Measurements from ENCODE around the gene AARS1.
"Not testable (repeated sequence)": the region's sequence is repeated elsewhere in the genome, so short reads cannot be mapped to it uniquely, and the experiment has no call there.

AARS1 gene

DNA sequence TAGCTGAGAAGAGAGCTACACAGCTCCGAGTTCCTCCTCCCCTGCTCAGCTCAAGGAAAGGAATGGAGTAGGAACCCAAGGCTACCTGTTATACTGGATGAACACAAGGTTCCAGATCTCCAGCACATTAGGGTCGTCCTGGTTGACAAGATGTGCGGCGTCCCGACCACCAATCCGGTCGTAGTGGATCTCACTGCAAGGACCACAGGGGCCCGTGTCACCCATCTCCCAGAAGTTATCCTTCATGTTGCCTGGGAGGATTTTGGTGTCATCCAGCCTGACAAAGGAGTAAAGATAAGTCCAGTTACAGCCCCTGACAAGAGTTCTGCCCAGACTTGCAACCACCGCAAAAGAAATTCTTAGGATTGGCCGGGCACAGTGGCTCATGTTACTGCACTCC, 17.6 kb downstream of the AARS1 start:
- DNase-seq (ENCODE audit: low read depth in 2 of 2), result no peak

DNA sequence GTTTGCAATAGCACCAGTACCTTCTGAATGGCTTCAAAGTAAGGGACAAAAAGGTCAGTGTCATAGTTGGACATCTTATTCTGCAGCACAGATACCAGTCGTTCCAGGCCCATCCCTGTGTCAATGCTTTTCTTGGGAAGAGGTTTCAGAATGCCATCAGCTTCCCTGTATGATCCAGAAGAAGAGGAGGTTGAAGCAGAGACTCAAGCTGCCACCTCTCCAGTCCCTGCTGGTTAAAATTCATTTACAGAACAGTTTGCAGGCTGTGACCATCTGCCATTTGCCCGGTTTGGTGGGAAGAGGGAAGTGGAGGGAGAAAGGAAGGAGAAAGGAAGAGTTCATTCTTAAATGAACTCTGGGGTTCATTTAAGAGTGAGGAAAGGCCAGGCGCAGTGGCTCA, 19.1 kb downstream of the AARS1 start:
- no peak for DNase-seq (ENCODE audit: low read depth in 2 of 2)

- no peak for DNase-seq (ENCODE audit: low read depth in 2 of 2)
These were observed 19.8 kb downstream of the AARS1 start for GRCh38 chr16:70269471-70269870.

DNA sequence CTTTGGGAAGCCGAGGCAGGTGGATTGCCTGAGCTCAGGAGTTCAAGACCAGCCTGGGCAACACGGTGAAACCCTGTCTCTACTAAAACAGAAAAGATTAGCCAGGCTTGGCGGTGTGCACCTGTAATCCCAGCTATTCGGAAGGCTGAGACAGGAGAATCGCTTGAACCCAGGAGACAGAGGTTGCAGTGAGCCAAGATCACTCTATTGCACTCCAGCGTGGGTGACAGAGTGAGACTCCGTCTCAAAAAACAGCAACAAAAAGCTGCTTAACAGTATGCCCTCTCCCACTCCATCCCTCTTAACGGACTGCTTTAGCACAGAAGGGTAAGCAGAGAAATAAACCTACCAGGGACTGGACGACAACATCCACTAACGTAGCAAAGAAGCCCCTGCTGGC, 21.4 kb downstream of the AARS1 start:
- not testable (repeated sequence) for DNase-seq (ENCODE audit: low read depth in 2 of 2)

DNA sequence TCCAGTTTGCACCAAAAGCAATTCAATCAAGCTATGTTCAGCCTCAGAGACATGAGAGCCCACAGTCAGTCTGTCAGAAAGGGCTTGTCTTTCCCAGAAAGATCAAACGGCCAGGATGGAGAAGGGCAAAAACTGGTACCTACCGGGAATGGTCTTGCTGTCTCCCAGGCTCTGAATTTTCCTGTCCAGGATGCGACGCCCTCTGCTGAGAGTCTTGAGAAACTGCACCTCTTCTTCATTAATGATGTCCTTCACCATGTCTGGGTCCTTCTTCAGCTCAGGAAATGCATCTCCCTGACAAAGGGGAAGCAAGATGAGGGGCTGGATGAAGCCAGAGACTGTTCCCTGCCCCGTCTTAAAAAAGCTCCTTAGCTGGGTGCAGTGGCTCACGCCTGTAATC, 21.8 kb downstream of the AARS1 start:
- no peak for DNase-seq (ENCODE audit: low read depth in 2 of 2)

DNA sequence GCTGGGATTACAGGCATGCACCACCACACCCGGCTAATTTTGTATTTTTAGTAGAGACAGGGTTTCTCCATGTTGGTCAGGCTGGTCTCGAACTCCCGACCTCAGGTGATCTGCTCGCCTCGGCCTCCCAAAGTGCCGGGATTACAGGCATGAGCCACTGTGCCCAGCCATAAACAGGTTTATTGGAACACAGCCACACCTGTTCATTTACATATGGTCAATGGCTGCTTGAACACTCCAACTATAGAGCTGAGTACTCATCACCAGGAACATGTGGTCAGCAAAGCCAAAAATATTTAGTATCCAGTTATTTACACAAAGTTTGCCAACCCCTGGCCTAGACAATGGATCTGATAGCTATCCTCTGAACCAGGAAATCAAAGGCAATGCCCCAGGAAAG, 29.4 kb downstream of the AARS1 start:
- not testable (repeated sequence) for DNase-seq (ENCODE audit: low read depth in 2 of 2)

DNA sequence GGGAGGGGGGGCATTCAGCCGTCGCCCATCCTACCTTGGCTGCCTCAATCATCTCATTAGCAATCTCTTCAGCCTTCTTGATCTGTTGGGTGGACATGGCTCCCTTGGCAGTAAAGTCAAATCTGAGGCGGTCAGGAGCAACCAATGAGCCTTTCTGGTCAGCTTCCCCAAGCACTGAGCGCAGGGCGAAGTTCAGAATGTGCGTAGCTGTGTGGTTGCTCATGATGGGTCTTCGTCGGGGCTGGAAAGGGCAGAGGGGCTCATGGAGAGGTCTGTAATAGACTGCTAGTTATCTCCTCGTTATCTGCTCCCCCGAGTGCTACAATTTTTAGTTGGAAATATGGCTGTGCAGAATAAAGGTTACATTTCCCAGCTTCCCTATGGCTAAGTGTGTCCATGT, 30.4 kb downstream of the AARS1 start:
- DNase-seq (ENCODE audit: low read depth in 2 of 2), result no peak

GRCh38 chr16:70258065-70258464, 31.2 kb downstream of the AARS1 start:
- no peak for DNase-seq (ENCODE audit: low read depth in 2 of 2)

- DNase-seq (ENCODE audit: low read depth in 2 of 2), result no peak
These were observed 31.9 kb downstream of the AARS1 start for GRCh38 chr16:70257391-70257790.

GRCh38 chr16:70255574-70255973, 33.7 kb downstream of the AARS1 start:
- no peak for DNase-seq (ENCODE audit: low read depth in 2 of 2)

GRCh38 chr16:70254965-70255286, 34.4 kb downstream of the AARS1 start:
- no peak for DNase-seq (ENCODE audit: low read depth in 2 of 2)

- DNase-seq (ENCODE audit: low read depth in 2 of 2), result no peak
These were observed 34.9 kb downstream of the AARS1 start for GRCh38 chr16:70254180-70254964.

DNA sequence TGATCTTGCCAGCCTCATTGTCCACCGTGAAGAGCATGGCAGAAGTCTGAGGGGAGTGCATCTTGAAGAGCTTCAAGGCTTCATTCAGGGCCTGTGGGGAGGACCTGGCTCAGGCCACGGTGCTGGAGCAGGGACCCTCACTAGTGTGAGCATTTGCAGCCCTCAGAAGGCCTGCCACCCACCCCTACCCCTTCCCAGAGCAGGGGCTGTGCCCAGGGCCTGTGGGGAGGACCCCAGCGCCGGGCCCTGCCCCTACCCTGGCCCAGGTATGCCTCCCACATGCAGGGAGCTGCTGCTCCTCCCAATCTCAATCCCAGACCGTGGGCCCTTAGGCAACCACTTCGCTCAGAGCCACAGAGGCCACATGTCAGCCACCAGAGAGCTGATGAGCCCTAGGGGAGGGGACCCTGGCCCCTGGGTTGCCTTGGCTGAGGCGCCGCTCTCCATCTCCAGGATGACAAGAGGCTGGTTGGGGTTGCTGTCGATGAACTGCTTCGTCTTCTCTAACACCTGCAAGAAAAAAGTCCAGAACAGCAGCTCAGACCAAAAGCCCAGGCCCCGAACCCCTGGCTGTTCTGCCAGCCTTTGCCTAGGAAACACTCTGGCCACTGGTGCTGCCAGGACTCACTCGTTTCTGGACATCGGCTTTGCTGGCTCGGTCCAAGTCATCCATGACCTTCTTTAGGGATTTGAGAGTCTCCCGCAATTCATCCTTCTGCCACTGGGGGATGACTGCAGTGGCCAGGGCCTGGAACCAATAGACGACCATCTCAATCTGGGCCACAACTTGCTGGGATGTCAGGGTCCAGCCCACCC, 35.8 kb downstream of the AARS1 start:
- DNase-seq (ENCODE audit: low read depth in 2 of 2), result peak; percentile 26 to 32

GRCh38 chr16:70252355-70252988, 36.8 kb downstream of the AARS1 start:
- DNase-seq (ENCODE audit: low read depth in 2 of 2), result peak in 1 of 2 donors; percentile 20

DNA sequence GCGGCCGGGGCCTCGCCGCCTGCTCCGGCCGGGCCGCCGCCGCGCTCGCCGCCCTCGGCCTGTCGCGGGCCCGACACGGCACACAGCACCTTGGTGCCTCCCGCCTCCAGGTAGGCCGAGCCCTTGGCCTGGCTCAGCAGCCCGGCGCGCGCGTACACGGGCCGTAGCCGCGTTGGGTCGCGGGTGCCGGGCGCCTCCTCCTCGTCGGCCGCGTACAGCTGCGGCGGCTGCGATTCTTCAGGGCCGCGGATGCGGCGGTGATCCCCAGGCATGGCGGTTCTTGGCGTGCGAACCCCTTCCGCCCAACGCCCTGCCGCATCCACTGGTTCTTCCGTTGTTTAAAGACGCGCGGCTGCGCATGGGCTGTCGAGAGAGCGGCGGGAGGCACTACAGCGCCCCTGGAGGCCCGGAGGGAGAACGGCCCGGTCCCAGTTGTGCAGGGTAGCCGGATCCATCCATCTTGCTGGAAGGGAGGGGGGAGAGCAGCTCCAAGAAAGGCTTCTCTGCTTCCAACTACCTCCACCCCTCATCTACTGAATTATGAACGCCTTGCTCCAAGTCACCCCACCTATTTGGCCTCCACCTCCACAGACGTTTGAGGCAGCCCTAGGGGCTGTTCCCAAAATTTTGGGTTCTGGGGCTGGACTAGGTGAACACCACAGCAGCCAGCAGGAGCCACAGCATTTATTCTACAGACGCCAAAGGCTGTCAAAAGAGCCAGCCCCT, 37.5 kb downstream of the AARS1 start, which contains the start of gene EXOSC6:
EXOSC6 (minus strand) TSS at position 312 of the 726 bp plus-strand sequence; CDS start at position 272, 40 bp downstream.
- DNase-seq (ENCODE audit: low read depth in 2 of 2), result peak; percentile 87 to 91

GRCh38 chr16:70250748-70251628, 38.3 kb downstream of the AARS1 start:
- peak; percentile 23 to 28 for DNase-seq (ENCODE audit: low read depth in 2 of 2)

DNA sequence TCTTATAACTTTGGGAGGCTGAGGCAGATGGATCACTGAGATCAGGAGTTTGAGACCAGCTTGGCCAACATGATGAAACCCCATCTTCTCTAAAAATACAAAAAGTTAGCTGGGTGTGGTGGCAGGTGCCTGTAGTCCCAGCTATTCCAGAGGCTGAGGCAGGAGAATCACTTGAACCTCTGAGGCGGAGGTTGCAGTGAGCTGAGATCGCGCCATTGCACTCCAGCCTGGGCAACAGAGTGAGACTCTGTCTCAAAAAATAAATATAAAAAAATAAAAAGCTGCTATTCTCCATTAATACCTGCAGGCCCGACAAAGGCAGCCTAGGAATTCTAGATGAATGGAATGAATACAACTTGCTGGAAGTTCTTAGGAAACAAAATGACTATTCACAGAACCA, 39.6 kb downstream of the AARS1 start:
- DNase-seq (ENCODE audit: low read depth in 2 of 2), result not testable (repeated sequence)

- DNase-seq (ENCODE audit: low read depth in 2 of 2), result not testable (repeated sequence)
These were observed 50.5 kb downstream of the AARS1 start for GRCh38 chr16:70238773-70239172.

DNA sequence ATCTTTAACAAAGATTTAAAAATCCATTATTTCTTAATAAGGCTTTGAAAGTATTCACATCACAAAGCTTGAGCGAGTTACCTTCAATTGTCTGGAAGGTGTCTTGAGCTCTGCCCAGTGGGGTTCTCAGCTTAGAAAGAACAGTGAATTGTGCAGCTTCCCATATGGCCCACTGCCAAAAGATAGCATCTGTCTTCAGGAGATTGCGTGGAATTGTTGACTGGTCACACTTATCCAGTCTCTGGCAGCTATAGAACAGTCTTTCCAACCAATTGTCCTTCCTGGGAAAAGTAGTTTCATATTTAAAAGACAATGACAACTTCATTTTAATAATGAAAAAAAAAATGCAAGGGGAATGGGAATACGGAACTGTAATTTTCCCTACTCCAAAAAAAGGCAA, 57.5 kb downstream of the AARS1 start:
- DNase-seq (ENCODE audit: low read depth in 2 of 2), result not testable (repeated sequence)

DNA sequence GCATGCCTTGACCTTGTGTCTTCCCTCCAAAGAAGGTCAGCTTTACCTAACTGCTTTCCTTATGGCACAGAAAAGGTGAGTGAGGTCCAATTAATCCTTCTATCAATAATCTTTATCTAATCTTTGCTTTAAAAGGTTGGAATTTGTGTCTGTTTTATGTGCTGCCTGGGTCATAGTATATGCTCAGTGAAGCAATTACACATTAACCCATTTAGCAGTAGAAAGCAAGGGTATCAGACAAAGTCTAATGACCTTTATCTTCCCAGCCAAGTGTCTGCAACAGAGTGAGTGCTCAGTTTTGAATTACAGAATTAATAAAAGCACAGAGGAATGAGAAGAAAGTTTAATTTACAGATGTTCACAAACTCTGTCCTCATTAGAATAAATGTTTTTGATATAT, 63.3 kb downstream of the AARS1 start:
- DNase-seq (ENCODE audit: low read depth in 2 of 2), result not testable (repeated sequence)

DNA sequence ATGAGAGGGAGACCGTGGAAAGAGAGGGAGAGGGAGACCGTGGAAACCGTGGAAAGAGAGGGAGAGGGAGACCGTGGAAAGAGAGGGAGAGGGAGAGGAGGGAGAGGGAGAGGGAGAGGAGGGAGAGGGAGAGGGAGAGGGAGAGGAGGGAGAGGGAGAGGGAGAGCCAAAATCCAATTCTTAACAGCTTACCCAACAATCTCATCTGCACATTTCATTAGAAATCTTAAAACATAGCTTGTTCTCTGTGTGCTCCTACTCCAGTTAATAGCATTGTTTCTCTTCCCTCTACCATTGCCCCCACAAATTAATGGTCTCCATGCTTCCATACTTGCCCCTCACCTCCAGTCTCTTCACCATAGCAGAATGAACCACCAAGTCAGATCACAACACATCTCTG, 63.9 kb downstream of the AARS1 start:
- not testable (repeated sequence) for DNase-seq (ENCODE audit: low read depth in 2 of 2)
